ENCODE measurements around the gene UVRAG.
"Not testable (repeated sequence)": the region's sequence is repeated elsewhere in the genome, so short reads cannot be mapped to it uniquely, and the experiment has no call there.

The UVRAG gene

DNA sequence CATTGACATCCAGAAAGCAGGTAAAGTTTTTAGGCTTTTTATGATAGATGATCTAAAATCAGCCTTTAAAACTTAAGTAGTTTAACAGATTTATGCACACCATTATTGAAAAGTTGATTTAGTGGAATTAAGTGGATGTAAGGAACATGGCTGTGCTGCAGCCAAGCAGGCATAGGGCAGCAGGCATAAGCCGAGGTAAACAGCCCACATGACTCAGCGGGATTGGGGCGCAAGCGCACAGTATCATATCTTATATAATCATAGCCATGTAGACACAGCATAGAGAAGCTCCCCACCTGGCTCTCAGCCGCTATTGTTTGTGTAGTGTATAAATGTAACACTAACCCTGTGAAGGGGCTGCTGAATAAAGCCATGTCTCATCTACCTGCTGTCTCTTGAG is 233.8 kb downstream of the UVRAG start:
- DNase-seq: peak; percentile 14

GRCh38 chr11:76049511-76049910 is 234.5 kb downstream of the UVRAG start:
- H3K4me1 ChIP-seq: no peaks in the 10 kb centered on the region
- DNase-seq: no peak
- no peaks in the 10 kb centered on the region for H3K27me3 ChIP-seq
- TF ChIP-seq, protein P1, sequence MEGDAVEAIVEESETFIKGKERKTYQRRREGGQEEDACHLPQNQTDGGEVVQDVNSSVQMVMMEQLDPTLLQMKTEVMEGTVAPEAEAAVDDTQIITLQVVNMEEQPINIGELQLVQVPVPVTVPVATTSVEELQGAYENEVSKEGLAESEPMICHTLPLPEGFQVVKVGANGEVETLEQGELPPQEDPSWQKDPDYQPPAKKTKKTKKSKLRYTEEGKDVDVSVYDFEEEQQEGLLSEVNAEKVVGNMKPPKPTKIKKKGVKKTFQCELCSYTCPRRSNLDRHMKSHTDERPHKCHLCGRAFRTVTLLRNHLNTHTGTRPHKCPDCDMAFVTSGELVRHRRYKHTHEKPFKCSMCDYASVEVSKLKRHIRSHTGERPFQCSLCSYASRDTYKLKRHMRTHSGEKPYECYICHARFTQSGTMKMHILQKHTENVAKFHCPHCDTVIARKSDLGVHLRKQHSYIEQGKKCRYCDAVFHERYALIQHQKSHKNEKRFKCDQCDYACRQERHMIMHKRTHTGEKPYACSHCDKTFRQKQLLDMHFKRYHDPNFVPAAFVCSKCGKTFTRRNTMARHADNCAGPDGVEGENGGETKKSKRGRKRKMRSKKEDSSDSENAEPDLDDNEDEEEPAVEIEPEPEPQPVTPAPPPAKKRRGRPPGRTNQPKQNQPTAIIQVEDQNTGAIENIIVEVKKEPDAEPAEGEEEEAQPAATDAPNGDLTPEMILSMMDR (IDR thresholded peaks at IDR 0.05; ENCODE audit: low read depth, low read length): no peak
- no peaks in the 10 kb centered on the region for H3K9me3 ChIP-seq
- H3K36me3 ChIP-seq: no peaks in the 10 kb centered on the region
- H3K4me3 ChIP-seq (ENCODE audit: low read depth, low read length): no peak overlapping the region

More for the DNA sequence above, 233.8 kb downstream of the UVRAG start:
- no peak overlapping the region for H3K4me3 ChIP-seq (ENCODE audit: low read depth, low read length)
- TF ChIP-seq, protein P1 (IDR thresholded peaks at IDR 0.05; ENCODE audit: low read depth, low read length): no peak
- no peaks in the 10 kb centered on the region for H3K36me3 ChIP-seq
- no peaks in the 10 kb centered on the region for H3K4me1 ChIP-seq
- no peaks in the 10 kb centered on the region for H3K27me3 ChIP-seq
- no peaks in the 10 kb centered on the region for H3K9me3 ChIP-seq

- DNase-seq: no peak
- Histone ChIP-seq H3K9me3 (no peaks in the 10 kb centered on the region), H3K27me3 (no peaks in the 10 kb centered on the region), H3K36me3 (no peaks in the 10 kb centered on the region), H3K4me1 (no peaks in the 10 kb centered on the region), H3K4me3 (ENCODE audit: low read depth, low read length) (no peak overlapping the region)
- TF ChIP-seq, protein P1 (IDR thresholded peaks at IDR 0.05; ENCODE audit: low read depth, low read length): no peak
Measured at GRCh38 chr11:76051937-76052336, 236.9 kb downstream of the UVRAG start.

GRCh38 chr11:76054330-76054729 is 239.3 kb downstream of the UVRAG start:
- Histone ChIP-seq H3K4me1 (no peaks in the 10 kb centered on the region), H3K9me3 (no peaks in the 10 kb centered on the region), H3K27me3 (no peaks in the 10 kb centered on the region), H3K4me3 (ENCODE audit: low read depth, low read length) (no peak overlapping the region), H3K36me3 (no peaks in the 10 kb centered on the region)
- no peak for DNase-seq
- TF ChIP-seq, protein P1 (IDR thresholded peaks at IDR 0.05; ENCODE audit: low read depth, low read length): no peak

GRCh38 chr11:76056876-76057275 is 241.9 kb downstream of the UVRAG start:
- H3K27me3 ChIP-seq: no peaks in the 10 kb centered on the region
- TF ChIP-seq, protein P1 (IDR thresholded peaks at IDR 0.05; ENCODE audit: low read depth, low read length): no peak
- H3K4me3 ChIP-seq (ENCODE audit: low read depth, low read length): no peak overlapping the region
- no peaks in the 10 kb centered on the region for H3K9me3 ChIP-seq
- no peaks in the 10 kb centered on the region for H3K4me1 ChIP-seq
- DNase-seq: no peak
- H3K36me3 ChIP-seq: no peaks in the 10 kb centered on the region

- not testable (repeated sequence) for DNase-seq; H3K27me3 ChIP-seq; H3K4me3 ChIP-seq (ENCODE audit: low read depth, low read length); H3K9me3 ChIP-seq; H3K4me1 ChIP-seq; H3K36me3 ChIP-seq
Measured at GRCh38 chr11:76060475-76061036, 245.5 kb downstream of the UVRAG start.

GRCh38 chr11:76062733-76063132 is 247.7 kb downstream of the UVRAG start:
- no peaks in the 10 kb centered on the region for H3K9me3 ChIP-seq
- no peaks in the 10 kb centered on the region for H3K4me1 ChIP-seq
- no peak for DNase-seq
- no peak overlapping the region for H3K4me3 ChIP-seq (ENCODE audit: low read depth, low read length)
- no peaks in the 10 kb centered on the region for H3K27me3 ChIP-seq
- TF ChIP-seq, protein P1 (IDR thresholded peaks at IDR 0.05; ENCODE audit: low read depth, low read length): no peak
- H3K36me3 ChIP-seq: no peaks in the 10 kb centered on the region
